GM11168 (cell line): ENCODE measurements around the gene ZNF689.
"Not testable (repeated sequence)": the region's sequence is repeated elsewhere in the genome, so short reads cannot be mapped to it uniquely, and the experiment has no call there.

ENCODE experiments used
- in situ Hi-C: fragments of 300-500 bp; cut with MboI; formaldehyde crosslinking; loops from one replicate; pipeline ENCODE4 v1.12.0; 2022; ENCODE audit warnings: low sequenced_read_pairs; ENCODE audit not compliant: unreplicated experiment

ZNF689 gene

DNA sequence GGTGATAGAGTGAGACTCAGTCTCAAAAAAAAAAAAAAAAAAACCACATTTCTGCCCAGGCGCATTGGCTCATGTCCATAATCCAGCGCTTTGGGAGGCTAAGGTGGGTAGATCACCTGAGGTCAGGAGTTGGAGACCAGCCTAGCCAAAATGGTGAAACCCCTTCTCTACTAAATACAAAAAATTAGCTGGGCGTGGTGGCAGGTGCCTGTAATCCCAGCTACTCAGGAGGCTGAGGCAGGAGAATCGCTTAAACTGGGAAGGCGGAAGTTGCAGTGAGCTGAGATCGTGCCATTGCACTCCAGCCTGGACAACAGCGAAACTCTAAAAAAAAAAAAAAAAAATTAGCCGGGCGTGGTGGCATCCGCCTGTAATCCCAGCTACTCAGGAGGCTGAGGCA lies 26.9 kb upstream of the ZNF689 start:
- in situ Hi-C loops = not testable (repeated sequence)

DNA sequence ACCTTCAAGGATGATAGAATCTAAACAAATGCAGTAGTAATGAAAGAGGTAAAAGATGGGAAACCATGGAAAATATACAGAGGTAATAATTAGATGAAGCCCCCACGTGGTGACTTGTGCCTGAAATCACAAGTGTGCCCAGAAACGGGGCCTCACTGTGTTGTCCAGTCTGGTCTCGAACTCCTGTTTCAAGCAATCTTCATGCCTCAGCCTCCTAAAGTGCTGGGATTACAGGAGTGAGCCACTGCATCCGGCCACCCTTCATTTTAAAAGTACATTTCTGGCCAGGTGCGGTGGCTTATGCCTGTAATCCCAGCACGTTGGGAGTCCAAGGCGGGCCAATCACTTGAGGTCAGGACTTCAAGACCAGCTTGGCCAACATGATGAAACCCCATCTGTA lies 26.4 kb upstream of the ZNF689 start:
- in situ Hi-C loops = no loop called here

GRCh38 chr16:30633526-30633925 lies 23.3 kb upstream of the ZNF689 start:
- in situ Hi-C loops = no loop called here

DNA sequence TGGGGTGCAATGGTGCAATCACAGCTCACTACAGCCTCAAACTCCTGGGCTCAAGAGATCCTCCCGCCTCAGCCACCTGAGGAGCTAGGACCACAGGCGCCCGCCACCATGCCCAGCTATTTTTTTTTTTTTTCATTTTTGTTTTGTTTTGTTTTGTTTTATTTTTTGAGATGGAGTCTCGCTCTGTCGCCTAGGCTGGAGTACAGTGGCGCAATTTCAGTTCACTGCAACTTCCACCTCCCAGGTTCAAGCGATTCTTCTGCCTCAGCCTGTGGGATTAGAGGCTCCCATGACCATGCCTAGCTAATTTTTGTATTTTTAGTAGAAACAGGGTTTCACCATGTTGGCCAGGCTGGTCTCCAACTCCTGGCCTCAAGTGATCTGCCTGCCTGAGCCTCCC lies 22.3 kb upstream of the ZNF689 start:
- in situ Hi-C loops = not testable (repeated sequence)

GRCh38 chr16:30628628-30629540 lies 18.7 kb upstream of the ZNF689 start:
- in situ Hi-C loops = loop anchor here (10.0 kb wide), 1 partner anchor 194 kb away; the partner anchor contains the start of gene DCTPP1

DNA sequence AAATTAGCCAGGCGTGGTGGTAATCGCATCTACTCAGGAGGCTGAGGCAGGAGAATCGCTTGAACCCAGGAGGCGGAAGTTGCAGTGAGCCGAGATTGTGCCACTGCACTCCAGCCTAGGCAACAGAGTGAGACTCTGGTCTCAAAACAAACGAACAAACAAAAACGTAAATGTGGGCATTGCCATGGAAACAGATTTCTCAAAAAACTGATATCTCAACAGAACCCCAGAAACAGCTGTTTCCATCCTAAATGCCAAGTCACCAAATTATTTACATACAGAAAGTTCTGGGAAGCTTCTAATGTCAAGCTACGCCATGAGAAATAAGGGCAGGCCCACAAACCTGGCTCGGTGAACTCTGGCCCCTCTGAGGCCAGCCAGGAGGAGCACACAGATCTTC lies 16.0 kb upstream of the ZNF689 start:
- in situ Hi-C loops = loop anchor here (10.0 kb wide), 1 partner anchor 191 kb away; the partner anchor contains the start of gene DCTPP1

GRCh38 chr16:30623536-30624283 lies 13.5 kb upstream of the ZNF689 start:
- in situ Hi-C loops = loop anchor here (10.0 kb wide), 1 partner anchor 189 kb away; the partner anchor contains the start of gene DCTPP1

DNA sequence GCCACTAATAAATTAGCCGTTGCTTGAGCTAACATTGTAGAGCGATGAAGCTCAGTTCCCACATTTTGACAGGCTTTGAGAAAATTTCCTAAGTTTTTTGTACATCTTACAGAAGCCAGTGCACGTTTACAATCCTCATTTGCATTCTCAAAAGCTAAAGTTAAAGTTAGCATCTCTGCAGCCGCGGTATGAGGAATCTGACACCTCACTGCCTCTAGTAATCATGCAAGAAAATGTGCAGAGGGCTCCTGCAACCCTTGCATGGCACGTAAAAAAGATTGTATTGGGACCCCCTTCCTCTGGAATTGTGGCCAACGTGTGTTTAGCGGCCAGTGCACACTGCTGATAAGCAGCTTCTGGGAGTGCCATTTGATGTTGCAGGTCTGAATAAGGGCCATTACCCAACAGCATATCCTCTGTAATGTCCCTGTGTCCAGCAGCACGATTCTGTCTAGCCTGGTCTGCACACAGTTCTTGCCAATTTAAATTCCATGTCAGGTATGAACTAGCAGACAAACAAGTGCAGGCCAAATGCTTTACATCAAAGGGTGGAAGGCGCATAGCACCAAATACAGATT lies 12.4 kb upstream of the ZNF689 start:
- in situ Hi-C loops = loop anchor here (10.0 kb wide), 1 partner anchor 188 kb away; the partner anchor contains the start of gene DCTPP1

- in situ Hi-C loops = loop anchor here (10.0 kb wide), 1 partner anchor 187 kb away; the partner anchor contains the start of gene DCTPP1
Measured at GRCh38 chr16:30621765-30622164, 11.6 kb upstream of the ZNF689 start.

- in situ Hi-C loops = loop anchor here (10.0 kb wide), 1 partner anchor 185 kb away; the partner anchor contains the start of gene DCTPP1
Measured at GRCh38 chr16:30620169-30620568, 10.0 kb upstream of the ZNF689 start.

GRCh38 chr16:30619638-30620037 lies 9.4 kb upstream of the ZNF689 start:
- in situ Hi-C loops = loop anchor here (10.0 kb wide), 1 partner anchor 185 kb away; the partner anchor contains the start of gene DCTPP1

- in situ Hi-C loops = no loop called here
Measured at GRCh38 chr16:30619202-30619601, 9.0 kb upstream of the ZNF689 start.

DNA sequence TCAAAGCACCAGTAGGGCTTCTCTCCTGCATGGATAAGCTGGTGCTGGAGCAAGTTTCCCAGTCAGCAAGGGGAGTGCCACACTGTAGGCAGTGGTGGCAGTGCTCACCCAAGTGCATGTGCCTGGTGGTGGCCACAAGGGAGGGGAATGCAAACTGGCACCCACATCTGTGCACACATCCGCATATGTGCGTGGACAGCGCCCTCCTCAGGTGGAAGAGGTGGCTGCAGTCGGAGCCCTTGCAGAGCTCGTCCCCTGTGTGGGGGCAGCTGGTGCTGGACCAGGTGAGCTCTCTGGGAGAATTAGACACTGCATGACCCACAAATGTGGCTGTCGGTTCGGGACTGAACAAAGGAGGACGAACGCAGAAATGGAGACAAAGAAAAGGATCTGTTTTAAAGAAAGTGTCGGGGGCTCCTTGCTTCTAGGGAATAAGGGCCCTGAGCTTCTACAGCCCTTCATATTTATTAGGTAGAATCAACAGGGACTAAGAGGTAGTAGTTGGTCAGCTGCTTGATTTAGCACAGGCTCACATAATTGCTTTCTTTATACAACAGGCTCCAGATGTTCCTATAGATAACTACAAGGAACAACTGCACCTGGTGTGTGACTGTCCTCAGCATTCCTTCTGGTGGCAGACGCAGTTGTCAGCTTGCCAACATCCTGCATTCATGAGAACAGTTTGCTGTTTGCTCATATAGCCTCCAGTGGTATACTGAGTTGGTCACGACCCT lies 5.3 kb upstream of the ZNF689 start:
- in situ Hi-C loops = no loop called here

GRCh38 chr16:30609002-30609925 lies 925 bp downstream of the ZNF689 start:
- in situ Hi-C loops = no loop called here

DNA sequence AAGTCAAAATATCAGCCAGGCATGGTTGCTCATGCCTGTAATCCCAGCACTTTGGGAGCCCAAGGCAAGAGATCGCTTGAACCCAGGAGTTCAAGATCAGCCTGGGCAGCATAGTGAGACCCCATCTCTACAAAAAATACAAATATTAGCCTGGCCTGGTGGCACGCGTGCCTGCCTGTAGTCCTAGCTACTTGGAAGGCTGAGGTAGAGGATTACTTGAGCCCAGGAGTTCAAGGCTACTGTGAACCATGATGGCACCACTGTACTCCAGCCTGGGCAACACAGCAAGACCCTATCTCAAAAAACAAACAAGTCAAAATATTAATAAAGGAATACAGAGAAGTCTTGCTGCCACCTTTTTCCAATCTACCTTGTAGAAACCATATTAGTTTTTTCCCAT lies 4.2 kb downstream of the ZNF689 start:
- in situ Hi-C loops = no loop called here

DNA sequence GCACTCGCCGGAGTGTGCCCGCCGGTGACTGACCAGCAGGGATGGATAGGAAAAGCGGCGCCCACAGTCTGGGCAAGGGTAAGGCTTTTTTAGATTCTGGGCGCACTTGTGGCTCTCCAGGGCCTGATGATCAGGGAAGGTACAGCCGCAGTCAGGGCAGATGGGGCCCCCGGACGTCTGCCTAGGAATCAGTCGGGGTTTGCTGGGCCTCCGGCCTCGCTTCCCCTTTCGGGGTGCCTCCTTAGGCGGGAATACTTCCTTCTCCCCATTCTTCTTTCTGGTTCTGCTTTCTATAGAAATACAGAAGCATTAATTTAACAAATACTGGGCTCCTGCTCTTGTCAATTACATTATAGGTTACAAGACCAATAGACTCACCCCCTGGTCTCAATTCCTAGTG lies 5.0 kb downstream of the ZNF689 start:
- in situ Hi-C loops = no loop called here

- in situ Hi-C loops = no loop called here
Measured at GRCh38 chr16:30604316-30604947, 5.8 kb downstream of the ZNF689 start.

- in situ Hi-C loops = no loop called here
Measured at GRCh38 chr16:30603945-30604315, 6.3 kb downstream of the ZNF689 start.
